ENCODE data around the gene UNC80.

Gene UNC80

DNA sequence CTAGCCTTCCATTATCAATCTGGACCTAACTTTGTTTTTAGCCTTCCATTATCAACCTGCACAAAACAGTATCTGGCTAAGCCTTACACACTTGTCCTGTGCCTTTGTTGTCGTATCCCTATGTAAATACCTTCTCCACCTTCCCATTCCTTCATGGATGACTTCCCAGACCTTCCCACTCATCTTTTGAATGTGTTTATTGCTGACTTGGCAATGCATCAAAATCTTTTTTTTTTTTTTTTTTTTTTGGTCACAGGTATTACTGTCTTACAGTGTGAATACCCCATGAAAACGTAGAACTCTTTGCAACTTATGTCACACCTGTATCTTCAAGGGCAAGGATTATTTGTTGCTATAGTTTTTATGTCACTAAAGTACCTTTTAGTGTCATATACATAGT lies 256.5 kb downstream of the UNC80 start:
- DNase-seq (ENCODE audit: low read depth), result no peak

DNA sequence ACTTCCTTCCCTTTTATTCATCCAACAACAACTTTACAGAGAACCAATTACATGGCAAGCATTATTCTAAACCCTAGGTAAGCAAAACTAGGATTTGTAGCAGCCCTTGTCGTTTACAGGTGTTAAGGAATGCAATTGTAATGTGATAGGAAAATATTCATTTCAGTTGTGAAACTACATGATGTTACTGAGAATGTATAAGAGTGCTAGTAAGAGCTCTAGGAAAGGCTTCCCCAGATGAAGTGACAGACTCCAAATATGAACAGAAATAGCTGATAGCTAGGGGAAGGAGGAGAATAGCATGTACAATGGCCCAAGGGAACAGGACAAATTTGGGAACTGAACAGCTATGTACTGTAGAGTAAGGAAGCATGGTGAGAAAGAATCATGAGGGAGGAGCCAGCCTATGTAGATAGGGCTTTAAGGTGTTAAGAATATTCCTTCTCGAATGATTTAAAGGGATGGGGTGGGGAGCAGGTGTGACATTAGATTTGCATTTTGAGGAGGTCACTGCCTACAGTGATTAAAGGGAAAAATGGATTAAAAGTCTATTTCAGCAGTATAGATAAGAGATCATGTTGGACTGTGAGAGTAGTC lies 262.6 kb downstream of the UNC80 start:
- no peak for DNase-seq (ENCODE audit: low read depth)

DNA sequence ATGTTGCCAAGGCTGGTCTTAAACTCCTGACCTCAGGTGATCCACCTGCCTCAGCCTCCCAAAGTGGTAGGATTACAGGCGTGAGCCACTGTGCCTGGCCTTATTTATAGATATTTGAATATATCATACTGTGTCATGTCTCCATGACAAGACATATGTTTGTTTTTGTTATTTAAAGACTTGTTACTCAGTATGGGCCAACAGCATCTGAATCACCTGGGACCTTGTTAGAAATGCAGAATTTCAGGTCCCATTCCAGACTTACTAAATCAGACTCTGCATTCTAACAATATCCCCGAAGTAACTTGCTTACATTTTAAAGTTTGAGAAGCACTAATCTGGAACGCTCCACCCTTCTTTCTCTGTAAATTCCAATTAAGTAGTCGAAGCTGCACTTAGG lies 264.0 kb downstream of the UNC80 start:
- no peak for DNase-seq (ENCODE audit: low read depth)

DNA sequence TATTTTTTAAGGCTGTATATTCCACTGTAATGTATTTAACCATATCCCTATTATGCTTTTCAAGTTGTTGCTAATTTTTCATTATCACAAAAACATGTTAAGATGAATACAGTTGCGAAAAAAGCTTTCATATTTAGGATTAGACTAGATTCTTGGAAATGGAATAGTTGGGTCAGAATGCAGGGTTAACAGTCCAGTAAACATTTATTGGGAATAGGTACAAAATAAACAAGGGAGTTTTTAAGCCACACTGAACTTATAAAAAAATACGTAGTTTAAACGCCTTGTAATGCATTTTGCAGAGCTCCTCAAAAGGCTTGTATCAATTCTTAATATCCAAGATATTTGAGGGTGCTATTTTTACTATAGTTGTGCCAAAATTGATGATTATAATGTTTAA lies 266.4 kb downstream of the UNC80 start:
- DNase-seq (ENCODE audit: low read depth), result no peak

- no peak for DNase-seq (ENCODE audit: low read depth)
These were observed 275.3 kb downstream of the UNC80 start for GRCh38 chr2:210046851-210047500.

Measured in fibroblast of the conjunctiva (primary cell).